GM12873 (cell line): ENCODE results near the gene CPT1B.

Experiments
- CTCF ChIP-seq: IDR thresholded peaks from 2 replicates; pipeline ENCODE4 v1.5.1; 2012; ENCODE audit warnings: low read depth, mild to moderate bottlenecking, moderate library complexity, low read length, control low read depth; ENCODE audit not compliant: insufficient read depth; ENCODE audit errors: missing control alignments

The CPT1B gene

GRCh38 chr22:50601669-50602337 is 23.6 kb upstream of the CPT1B start:
- no peak for TF ChIP-seq CTCF

GRCh38 chr22:50600967-50601668 is 22.9 kb upstream of the CPT1B start:
- TF ChIP-seq CTCF = no peak

GRCh38 chr22:50600538-50600937 is 22.3 kb upstream of the CPT1B start, which contains the start of gene MAPK8IP2:
MAPK8IP2 (plus strand) TSS chr22:50600793; CDS start chr22:50600819, 26 bp downstream.
- no peak for TF ChIP-seq CTCF

- no peak for TF ChIP-seq CTCF
These were observed 21.7 kb upstream of the CPT1B start for GRCh38 chr22:50599816-50600455.

GRCh38 chr22:50597097-50597496 is 18.9 kb upstream of the CPT1B start:
- TF ChIP-seq CTCF = no peak

DNA sequence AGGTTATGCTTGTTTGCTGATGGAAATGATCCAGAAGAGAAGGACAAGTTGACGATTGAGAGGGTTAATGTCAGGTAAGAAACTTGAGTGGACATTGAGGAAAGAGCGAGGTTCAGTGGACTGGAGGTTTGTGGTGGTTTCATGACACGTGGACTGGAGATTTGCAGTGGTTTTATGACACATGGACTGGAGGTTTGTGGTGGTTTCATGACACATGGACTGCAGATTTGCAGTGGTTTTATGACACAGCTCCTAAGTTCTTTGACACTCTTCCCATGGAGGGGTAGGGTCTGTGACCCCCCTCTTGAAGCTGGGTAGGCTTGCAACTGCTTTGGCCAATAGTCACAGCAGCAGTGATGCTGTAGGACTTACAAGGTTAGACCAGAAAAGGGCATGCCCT is 17.0 kb upstream of the CPT1B start:
- no peak for TF ChIP-seq CTCF

GRCh38 chr22:50587407-50587806 is 9.2 kb upstream of the CPT1B start:
- no peak for TF ChIP-seq CTCF
